Omental fat pad (tissue), 4 donors: ENCODE measurements around the gene RIPOR1. TPM values are rescaled to one million over a fixed set of nuclear protein-coding genes. Genes with fewer than 3 reads are reported as not detected.
A peak's percentile ranks its signal among the peaks of the same experiment; 100 is the strongest.

Experiments used
- ATAC-seq: fragments of 150-250 bp; one replicate; pipeline ENCODE4 v1.9.1; 2016; ENCODE audit warnings: mild to moderate bottlenecking, moderate library complexity; ENCODE audit not compliant: low FRiP score
- DNase-seq: peaks from one replicate; pipeline ENCODE4 v3.0.0-alpha.2; 2019; ENCODE audit warnings: low spot score
- CTCF ChIP-seq, 3 donors: fragments of 450-650 bp; IDR thresholded peaks; one replicate each; pipeline ENCODE4 v1.5.1; 2016 to 2017; ENCODE audit warnings: antibody characterized with exemption in 3 of 3, mild to moderate bottlenecking in 3 of 3, moderate library complexity in 2 of 3
- small RNA-seq: library from RNA; depleted of rRNA; stranded (forward); fragments of <200 nt; gene quantifications from one replicate; pipeline ENCODE3, GENCODE V24; 2016
- total RNA-seq, 4 donors: library from RNA; depleted of rRNA; stranded (reverse); fragments of >200 nt; gene quantifications; one replicate each; pipeline ENCODE4 v1.1.0, GENCODE V29; 2016

RIPOR1 gene
- total RNA-seq, 4 donors from 2014 or later = 27.4 to 91.1 (median 64.8) TPM

- TF ChIP-seq CTCF (IDR thresholded peaks at IDR 0.05) = no peak
- ATAC-seq (peak; percentile 10), DNase-seq (no peak)
Measured at GRCh38 chr16:67594256-67594915, 65.8 kb downstream of the RIPOR1 start.

GRCh38 chr16:67594956-67595355 is 66.3 kb downstream of the RIPOR1 start:
- TF ChIP-seq CTCF (IDR thresholded peaks at IDR 0.05) = no peak
- ATAC-seq (peak; percentile 81), DNase-seq (no peak)

Small RNA genes within 50 kb of the gene (small RNA-seq; reads per million reads assigned to genes)
- not detected for gene AC027682.3

Other genes with a start within 250 kb of the RIPOR1 start
- gene PLEKHG4, start 249.3 kb upstream of the RIPOR1 start, total RNA-seq = 10 to 100 TPM in 3 of 4 donors, 1 to 10 TPM in 1; 5.8 to 19.9 (median 12.4) TPM
- under 1 TPM in 2 of 4 donors, not detected in 2; 0.24 to 0.93 TPM for gene KCTD19, start 202.1 kb upstream of the RIPOR1 start, total RNA-seq
- 1 to 10 TPM in 2 of 4 donors, under 1 TPM in 1, not detected in 1; 0.84 to 2.8 (median 1.0) TPM for gene LRRC36, start 202.0 kb upstream of the RIPOR1 start, total RNA-seq
- gene TPPP3, start 135.3 kb upstream of the RIPOR1 start, total RNA-seq = 10 to 100 TPM in 2 of 4 donors, 1 to 10 TPM in 2; 1.0 to 24.9 (median 8.9) TPM
- 10 to 100 TPM in 2 of 4 donors, 1 to 10 TPM in 2; 8.0 to 14.2 (median 11.4) TPM for gene ZDHHC1, start 112.4 kb upstream of the RIPOR1 start, total RNA-seq
- 1 to 10 TPM in 3 of 4 donors, not detected in 1; 1.7 to 2.7 (median 2.0) TPM for gene HSD11B2, start 97.7 kb upstream of the RIPOR1 start, total RNA-seq
- gene ATP6V0D1, start 47.7 kb upstream of the RIPOR1 start, total RNA-seq = 100 to 1,000 TPM in 3 of 4 donors, 10 to 100 TPM in 1; 67.8 to 154 (median 124) TPM
- gene AGRP, start 45.3 kb upstream of the RIPOR1 start, total RNA-seq = not detected
- gene CTCF, start 33.7 kb downstream of the RIPOR1 start, total RNA-seq = 10 to 100 TPM; 24.2 to 42.9 (median 28.2) TPM
- 1 to 10 TPM in 3 of 4 donors, under 1 TPM in 1; 0.93 to 7.6 (median 2.4) TPM for gene CARMIL2, start 116.3 kb downstream of the RIPOR1 start, total RNA-seq
- gene ACD, start 131.4 kb downstream of the RIPOR1 start, total RNA-seq = 10 to 100 TPM in 3 of 4 donors, 1 to 10 TPM in 1; 9.5 to 21.3 (median 18.4) TPM
- gene PARD6A, start 132.1 kb downstream of the RIPOR1 start, total RNA-seq = 10 to 100 TPM in 1 of 4 donors, 1 to 10 TPM in 3; 3.2 to 12.5 (median 4.6) TPM
- gene ENKD1, start 137.9 kb downstream of the RIPOR1 start, total RNA-seq = 10 to 100 TPM in 3 of 4 donors, 1 to 10 TPM in 1; 7.7 to 17.8 (median 13.7) TPM
- gene C16orf86, start 138.0 kb downstream of the RIPOR1 start, total RNA-seq = 1 to 10 TPM; 5.0 to 8.3 (median 7.6) TPM
- 10 to 100 TPM; 10.9 to 25.2 (median 20.1) TPM for gene GFOD2, start 190.5 kb downstream of the RIPOR1 start, total RNA-seq